ENCODE data around the gene INO80E.

- no peak for TF ChIP-seq CTCF (IDR thresholded peaks at IDR 0.05)
- no peak for TF ChIP-seq EZH2 (IDR thresholded peaks at IDR 0.05; ENCODE audit: borderline replicate concordance, insufficient read depth, low read depth, low read length, poor library complexity, severe bottlenecking)
Measured at GRCh38 chr16:30007378-30007895, 11.4 kb downstream of the INO80E start.
